Fibroblast of lung (primary cell): ENCODE results near the gene TNFRSF1A. TPM values are rescaled to one million over a fixed set of nuclear protein-coding genes. Genes with fewer than 3 reads are reported as not detected.

Experiments used
- DNase-seq, 2 donors: peaks; one replicate each; pipeline versions ENCODE4 v3.0.0 to v3.0.0-alpha.2; 2010; ENCODE audit warnings: low read depth in 2 of 2
- H2AFZ ChIP-seq: 2 replicates; pipeline ENCODE4 v1.5.1; 2012; ENCODE audit warnings: low read length, control low read depth, inconsistent platforms
- H3K27ac ChIP-seq: 2 replicates; pipeline ENCODE4 v1.5.1; 2011; ENCODE audit warnings: low read length, control low read depth; ENCODE audit not compliant: insufficient read depth
- H3K27me3 ChIP-seq: 2 replicates; pipeline ENCODE4 v1.5.1; 2011; ENCODE audit warnings: mild to moderate bottlenecking, low read length; ENCODE audit not compliant: control insufficient read depth, insufficient read depth
- H3K36me3 ChIP-seq: 2 replicates; pipeline ENCODE4 v1.5.1; 2011; ENCODE audit warnings: low read length; ENCODE audit not compliant: control insufficient read depth, insufficient read depth
- H3K4me1 ChIP-seq: 2 replicates; pipeline ENCODE4 v1.5.1; 2011; ENCODE audit warnings: low read length; ENCODE audit not compliant: control insufficient read depth, insufficient read depth; ENCODE audit errors: extremely low read depth
- H3K4me2 ChIP-seq: 2 replicates; pipeline ENCODE4 v1.5.1; 2011; ENCODE audit warnings: low read length, control low read depth; ENCODE audit not compliant: insufficient read depth; ENCODE audit errors: extremely low read depth
- H3K4me3 ChIP-seq, 4 experiments: fragments of 200-600 bp in 1 of 4; sonication (generic) in 1 of 4; replicated peaks in 1 of 4; 2 replicates each; pipeline ENCODE4 v1.5.1; 2011 to 2016; ENCODE audit warnings: low read length in 4 of 4, low read depth in 3 of 4, mild to moderate bottlenecking in 3 of 4, control low read depth in 2 of 4, inconsistent platforms in 1 of 4, mixed read lengths in 1 of 4; ENCODE audit not compliant: insufficient read depth in 1 of 4; ENCODE audit errors: control extremely low read depth in 1 of 4
- H3K79me2 ChIP-seq: 2 replicates; pipeline ENCODE4 v1.5.1; 2012; ENCODE audit warnings: mild to moderate bottlenecking, low read length, inconsistent platforms; ENCODE audit not compliant: control insufficient read depth, insufficient read depth
- H3K9ac ChIP-seq: 2 replicates; pipeline ENCODE4 v1.5.1; 2011; ENCODE audit warnings: mild to moderate bottlenecking, low read length, control low read depth; ENCODE audit not compliant: insufficient read depth
- H3K9me3 ChIP-seq: 2 replicates; pipeline ENCODE4 v1.5.1; 2012; ENCODE audit warnings: low read depth, low read length; ENCODE audit not compliant: control insufficient read depth, insufficient read depth
- H4K20me1 ChIP-seq: 2 replicates; pipeline ENCODE4 v1.5.1; 2011; ENCODE audit warnings: low read length; ENCODE audit not compliant: control insufficient read depth, insufficient read depth; ENCODE audit errors: extremely low read depth
- CTCF ChIP-seq, 2 donors: IDR thresholded peaks in 1 of 2; conservative IDR thresholded peaks in 1 of 2; 1 replicate in 1 of 2; 2 replicates in 1 of 2; pipeline ENCODE4 v1.5.1; 2011 to 2012; ENCODE audit warnings: low read length in 2 of 2, control low read depth in 1 of 2, inconsistent platforms in 1 of 2, low read depth in 1 of 2, mild to moderate bottlenecking in 1 of 2
- EZH2 ChIP-seq: IDR thresholded peaks from 2 replicates; pipeline ENCODE4 v1.5.1; 2012; ENCODE audit warnings: low read length, control low read depth, mild to moderate bottlenecking; ENCODE audit errors: missing control alignments
- polyA plus RNA-seq, 2 donors: library from polyadenylated mRNA; depleted of rRNA in 1 of 2; stranded (reverse) in 1 of 2; unstranded in 1 of 2; fragments of >200 nt; gene quantifications; 2 replicates each; pipeline ENCODE4 v1.2.1, GENCODE V29; 2011 to 2012; ENCODE audit warnings: missing spikeins in 1 of 2
- total RNA-seq: library from RNA; depleted of rRNA; stranded (reverse); fragments of >200 nt; gene quantifications from 2 replicates; pipeline ENCODE4 v1.2.1, GENCODE V29; 2014

TNFRSF1A gene
- total and polyA plus RNA-seq, 2 donors (not counting 1 experiment from before 2014, with no cell fraction given), result 157 to 257 TPM

- H3K9me3 ChIP-seq, result no peaks in the 10 kb centered on the region
- no peak overlapping the region for H3K27ac ChIP-seq
- no peak overlapping the region for H3K9ac ChIP-seq
- H3K4me3 ChIP-seq, result no peak overlapping the region
- H4K20me1 ChIP-seq, result no peaks in the 10 kb centered on the region
- no peak for TF ChIP-seq CTCF (conservative IDR thresholded peaks at IDR 0.05 in 1 of 2, IDR thresholded peaks at IDR 0.05 in 1 of 2; ENCODE audit: low read depth in 1 of 2, low read length in 2 of 2)
- no peak for TF ChIP-seq EZH2
- H3K79me2 ChIP-seq, result no peaks in the 10 kb centered on the region
- H2AFZ ChIP-seq, result no peak overlapping the region
- no peaks in the 10 kb centered on the region for H3K36me3 ChIP-seq
- H3K4me2 ChIP-seq, result peak overlapping the region; percentile 15
- peaks cover 27% of the 10 kb centered on the region for H3K4me1 ChIP-seq
- no peaks in the 10 kb centered on the region for H3K27me3 ChIP-seq
- DNase-seq, result peak; percentile 69 to 86
Observed at GRCh38 chr12:6288235-6288634, 53.6 kb downstream of the TNFRSF1A start.

- Histone ChIP-seq H3K9me3 (no peaks in the 10 kb centered on the region), H2AFZ (no peak overlapping the region), H3K4me3 (no peak overlapping the region), H3K9ac (no peak overlapping the region), H3K27ac (peak overlapping the region; percentile 66), H4K20me1 (no peaks in the 10 kb centered on the region), H3K79me2 (no peaks in the 10 kb centered on the region), H3K4me1 (peaks cover 24% of the 10 kb centered on the region), H3K27me3 (no peaks in the 10 kb centered on the region), H3K4me2 (peak overlapping the region; percentile 63), H3K36me3 (no peaks in the 10 kb centered on the region)
- DNase-seq, result peak; percentile 31 to 90
- TF ChIP-seq EZH2 (no peak), CTCF (conservative IDR thresholded peaks at IDR 0.05 in 1 of 2, IDR thresholded peaks at IDR 0.05 in 1 of 2; ENCODE audit: low read depth in 1 of 2, low read length in 2 of 2) (no peak)
Observed at GRCh38 chr12:6285532-6286306, 56.2 kb downstream of the TNFRSF1A start.

GRCh38 chr12:6285063-6285477 lies 56.8 kb downstream of the TNFRSF1A start:
- H3K27me3 ChIP-seq, result no peaks in the 10 kb centered on the region
- H3K9me3 ChIP-seq, result no peaks in the 10 kb centered on the region
- no peak for TF ChIP-seq EZH2
- TF ChIP-seq CTCF (conservative IDR thresholded peaks at IDR 0.05 in 1 of 2, IDR thresholded peaks at IDR 0.05 in 1 of 2; ENCODE audit: low read depth in 1 of 2, low read length in 2 of 2), result peak; percentile 86 to 92
- peak overlapping the region; percentile 31 for H2AFZ ChIP-seq
- no peaks in the 10 kb centered on the region for H3K79me2 ChIP-seq
- H3K36me3 ChIP-seq, result no peaks in the 10 kb centered on the region
- peak overlapping the region; percentile 59 for H3K27ac ChIP-seq
- no peak overlapping the region for H3K4me3 ChIP-seq
- H3K4me1 ChIP-seq, result peaks cover 28% of the 10 kb centered on the region
- no peak overlapping the region for H3K9ac ChIP-seq
- H3K4me2 ChIP-seq, result no peak overlapping the region
- peak; percentile 46 to 83 for DNase-seq
- no peaks in the 10 kb centered on the region for H4K20me1 ChIP-seq
